Calu3 (cell line): ENCODE results near the gene HEPHL1. TPM values are rescaled to one million over a fixed set of nuclear protein-coding genes. Genes with fewer than 3 reads are reported as not detected.
"Not testable (repeated sequence)": the region's sequence is repeated elsewhere in the genome, so short reads cannot be mapped to it uniquely, and the experiment has no call there.

Experiments used
- BruUV-seq: library from RNA; stranded (reverse); fragments of 400-500 nt; replicated peaks from 2 replicates; lab custom pipeline; 2021; lab: Mats Ljungman, UMichigan
- CTCF ChIA-PET: fragments of 300-600 bp; sonication (Branson Sonifier 250); formaldehyde crosslinking; loops from one replicate; lab custom pipeline; 2022; ENCODE audit warnings: antibody characterized with exemption; lab: Charles Lee
- DNase-seq: peaks from one replicate; pipeline ENCODE4 v3.0.0; 2022
- H3K27ac Mint-ChIP-seq: one replicate; pipeline ENCODE4 v1.8.0; 2022; ENCODE audit warnings: mixed read lengths; ENCODE audit not compliant: unreplicated experiment
- H3K27me3 Mint-ChIP-seq: one replicate; pipeline ENCODE4 v1.8.0; 2022; ENCODE audit warnings: mixed read lengths; ENCODE audit not compliant: unreplicated experiment
- H3K36me3 Mint-ChIP-seq: one replicate; pipeline ENCODE4 v1.8.0; 2022; ENCODE audit warnings: mild to moderate bottlenecking, moderate library complexity, mixed read lengths; ENCODE audit not compliant: insufficient read depth, unreplicated experiment
- H3K4me1 Mint-ChIP-seq: one replicate; pipeline ENCODE4 v1.8.0; 2022; ENCODE audit warnings: mild to moderate bottlenecking, low read depth, mixed read lengths; ENCODE audit not compliant: unreplicated experiment
- H3K4me3 Mint-ChIP-seq: one replicate; pipeline ENCODE4 v1.8.0; 2022; ENCODE audit warnings: mild to moderate bottlenecking, low read depth, moderate library complexity, mixed read lengths; ENCODE audit not compliant: unreplicated experiment
- H3K9me3 Mint-ChIP-seq: one replicate; pipeline ENCODE4 v1.8.0; 2022; ENCODE audit warnings: low read depth, mixed read lengths; ENCODE audit not compliant: unreplicated experiment
- intact Hi-C: fragments of 100-400 bp; cut with micrococcal nuclease; formaldehyde crosslinking; loops from one replicate; pipeline ENCODE4 v1.10.0; 2022; ENCODE audit not compliant: unreplicated experiment
- total RNA-seq: library from RNA; stranded (reverse); gene quantifications from 2 replicates; pipeline ENCODE4 v1.2.3, GENCODE V29; 2022
- TF ChIP-seq, protein P1 (sequence below): fragments of 200-600 bp; IDR thresholded peaks from one replicate; pipeline ENCODE4 v1.8.0; 2022; ENCODE audit warnings: antibody characterized with exemption; ENCODE audit not compliant: unreplicated experiment

Gene HEPHL1
- total RNA-seq, 1 experiment from 2014 or later: not detected

DNA sequence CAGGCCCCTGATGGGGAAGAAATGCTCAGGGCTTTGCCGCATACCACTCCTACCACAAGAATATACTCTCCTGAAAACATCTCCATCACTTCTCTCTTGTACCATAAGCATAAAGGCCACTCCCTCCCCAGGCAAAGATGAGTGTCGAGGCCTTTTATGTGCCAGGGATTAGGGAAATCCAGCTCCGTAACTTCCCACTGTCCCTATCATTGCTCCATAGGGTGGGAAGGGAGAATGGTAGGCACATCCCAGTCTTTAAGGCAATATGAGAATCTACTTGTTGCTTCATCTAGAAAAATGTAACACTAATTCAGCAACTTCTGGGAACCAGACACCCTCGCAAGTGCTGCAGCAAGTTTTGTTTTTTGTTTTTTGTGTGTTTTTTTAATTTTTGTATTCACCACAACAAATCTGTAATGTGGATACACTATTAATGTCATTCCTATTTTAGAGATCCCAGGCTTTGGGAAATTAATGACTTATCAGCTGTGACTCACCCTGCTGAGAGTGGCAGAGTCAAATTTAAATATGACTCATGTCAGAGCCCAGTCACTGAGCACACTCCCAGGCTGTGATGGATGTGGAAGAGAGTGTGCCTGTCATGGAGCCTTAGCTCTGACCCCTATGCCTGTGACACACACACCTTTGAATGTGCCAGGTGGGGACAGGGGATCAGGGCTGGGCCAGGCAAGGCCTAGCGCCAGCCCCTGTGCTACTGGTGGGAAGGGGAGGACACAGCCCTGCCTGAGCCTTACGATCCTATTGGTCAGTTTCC, 130.9 kb downstream of the HEPHL1 start:
- peak overlapping the region; percentile 52 for H3K27ac Mint-ChIP-seq
- TF ChIP-seq, protein P1, sequence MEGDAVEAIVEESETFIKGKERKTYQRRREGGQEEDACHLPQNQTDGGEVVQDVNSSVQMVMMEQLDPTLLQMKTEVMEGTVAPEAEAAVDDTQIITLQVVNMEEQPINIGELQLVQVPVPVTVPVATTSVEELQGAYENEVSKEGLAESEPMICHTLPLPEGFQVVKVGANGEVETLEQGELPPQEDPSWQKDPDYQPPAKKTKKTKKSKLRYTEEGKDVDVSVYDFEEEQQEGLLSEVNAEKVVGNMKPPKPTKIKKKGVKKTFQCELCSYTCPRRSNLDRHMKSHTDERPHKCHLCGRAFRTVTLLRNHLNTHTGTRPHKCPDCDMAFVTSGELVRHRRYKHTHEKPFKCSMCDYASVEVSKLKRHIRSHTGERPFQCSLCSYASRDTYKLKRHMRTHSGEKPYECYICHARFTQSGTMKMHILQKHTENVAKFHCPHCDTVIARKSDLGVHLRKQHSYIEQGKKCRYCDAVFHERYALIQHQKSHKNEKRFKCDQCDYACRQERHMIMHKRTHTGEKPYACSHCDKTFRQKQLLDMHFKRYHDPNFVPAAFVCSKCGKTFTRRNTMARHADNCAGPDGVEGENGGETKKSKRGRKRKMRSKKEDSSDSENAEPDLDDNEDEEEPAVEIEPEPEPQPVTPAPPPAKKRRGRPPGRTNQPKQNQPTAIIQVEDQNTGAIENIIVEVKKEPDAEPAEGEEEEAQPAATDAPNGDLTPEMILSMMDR: no peak

DNA sequence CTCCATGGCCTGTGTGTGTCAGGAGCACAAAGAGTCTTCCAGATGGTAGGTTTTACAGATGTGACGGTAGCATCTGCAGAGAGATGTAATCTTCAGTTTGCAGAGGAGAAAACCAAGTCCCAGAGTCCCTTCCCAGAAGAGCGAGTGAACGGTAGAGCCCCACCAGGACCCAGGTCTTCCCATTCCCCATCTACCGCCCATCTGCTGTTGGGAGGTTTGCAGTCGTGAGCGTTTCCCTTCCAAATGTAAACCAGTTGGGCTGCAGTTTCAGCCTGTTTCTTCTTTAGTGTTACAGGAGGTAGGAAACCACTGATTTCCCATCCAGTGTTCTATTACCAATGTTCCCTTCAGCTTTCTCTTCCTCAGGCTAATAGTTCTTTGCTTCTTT, 131.5 kb downstream of the HEPHL1 start:
- H3K9me3 Mint-ChIP-seq: no peaks in the 10 kb centered on the region
- DNase-seq: no peak
- CTCF ChIA-PET: interaction anchor here (1.1 to 1.3 kb wide), 2 partner anchors 17 to 257 kb away, joined by 3 read pairs; no protein-coding TSS in a partner anchor
- BruUV-seq: no TSS peak
- TF ChIP-seq, protein P1: no peak
- H3K27ac Mint-ChIP-seq: peak overlapping the region; percentile 52
- intact Hi-C loops: no loop called here
- H3K36me3 Mint-ChIP-seq: peaks cover 4% of the 10 kb centered on the region
- H3K27me3 Mint-ChIP-seq: no peaks in the 10 kb centered on the region
- peaks cover 52% of the 10 kb centered on the region for H3K4me1 Mint-ChIP-seq
- H3K4me3 Mint-ChIP-seq: no peak overlapping the region

More for the DNA sequence above, 130.9 kb downstream of the HEPHL1 start:
- intact Hi-C loops: no loop called here
- no TSS peak for BruUV-seq
- Mint-ChIP-seq H3K4me3 (no peak overlapping the region), H3K9me3 (no peaks in the 10 kb centered on the region), H3K4me1 (peaks cover 52% of the 10 kb centered on the region), H3K36me3 (peaks cover 4% of the 10 kb centered on the region), H3K27me3 (no peaks in the 10 kb centered on the region)
- CTCF ChIA-PET: interaction anchor here (0.5 to 1.3 kb wide), 3 partner anchors 16 to 257 kb away, joined by 3 read pairs; no protein-coding TSS in a partner anchor
- peak; percentile 50 for DNase-seq

DNA sequence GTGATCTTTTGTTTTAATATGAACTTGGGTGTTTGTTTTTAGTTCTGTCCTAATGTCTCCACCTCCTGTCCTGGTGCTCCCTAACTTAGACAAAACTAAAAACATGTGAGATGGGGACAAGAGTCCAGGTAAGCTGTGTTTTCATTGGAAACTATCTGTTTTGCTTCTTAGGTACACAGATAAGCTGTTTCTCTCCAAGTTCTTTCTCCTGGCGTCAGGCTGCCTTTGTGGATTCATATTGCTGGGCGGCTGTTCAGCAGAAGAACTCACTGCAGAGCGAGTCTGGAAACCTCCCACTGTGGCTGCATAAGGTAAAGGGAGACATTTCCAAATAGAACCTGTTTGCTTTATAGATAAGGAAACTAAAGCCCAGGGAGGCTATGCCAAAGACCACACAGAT, 132.2 kb downstream of the HEPHL1 start:
- Mint-ChIP-seq H3K4me1 (peaks cover 52% of the 10 kb centered on the region), H3K4me3 (no peak overlapping the region), H3K27me3 (no peaks in the 10 kb centered on the region), H3K9me3 (no peaks in the 10 kb centered on the region), H3K36me3 (peaks cover 4% of the 10 kb centered on the region), H3K27ac (no peak overlapping the region)
- DNase-seq: no peak
- TF ChIP-seq, protein P1: no peak
- CTCF ChIA-PET: no interaction called here
- intact Hi-C loops: no loop called here
- no TSS peak for BruUV-seq

DNA sequence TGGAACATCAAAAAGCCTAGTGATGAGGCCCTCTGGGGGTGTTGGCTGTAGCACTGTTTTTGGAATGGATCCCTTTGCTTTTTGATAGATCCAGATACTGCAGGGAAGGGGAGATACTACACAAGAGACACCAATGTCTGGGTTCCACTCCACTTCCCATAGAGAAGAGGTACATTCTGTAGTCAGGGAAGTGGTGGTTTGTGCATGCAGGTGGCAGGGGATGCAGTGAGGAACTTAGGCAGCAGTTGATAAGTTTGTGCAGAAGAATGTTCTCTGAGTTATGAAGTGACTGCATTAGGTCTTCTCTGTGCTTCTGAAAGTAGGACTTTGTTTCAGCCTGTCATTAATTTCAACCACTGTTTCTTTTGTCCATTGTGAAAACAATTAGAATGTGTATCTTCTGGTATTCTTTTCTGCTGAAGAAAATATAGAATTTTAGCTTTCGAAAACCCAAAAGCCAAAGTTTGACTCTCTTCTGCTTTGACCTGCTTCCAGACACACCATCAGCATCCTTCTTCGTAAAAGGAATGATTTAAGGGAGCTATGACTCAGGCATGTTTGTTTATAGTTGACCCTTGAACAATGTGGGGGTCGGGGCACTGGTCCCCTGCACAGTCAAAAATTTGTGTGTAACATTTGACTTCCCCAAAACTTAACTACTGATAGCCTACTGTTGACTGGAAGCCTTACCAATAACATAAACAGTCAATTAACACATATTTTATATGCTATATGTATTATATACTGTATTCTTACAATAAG, 133.1 kb downstream of the HEPHL1 start:
- intact Hi-C loops: no loop called here
- H3K4me1 Mint-ChIP-seq: peaks cover 42% of the 10 kb centered on the region

DNA sequence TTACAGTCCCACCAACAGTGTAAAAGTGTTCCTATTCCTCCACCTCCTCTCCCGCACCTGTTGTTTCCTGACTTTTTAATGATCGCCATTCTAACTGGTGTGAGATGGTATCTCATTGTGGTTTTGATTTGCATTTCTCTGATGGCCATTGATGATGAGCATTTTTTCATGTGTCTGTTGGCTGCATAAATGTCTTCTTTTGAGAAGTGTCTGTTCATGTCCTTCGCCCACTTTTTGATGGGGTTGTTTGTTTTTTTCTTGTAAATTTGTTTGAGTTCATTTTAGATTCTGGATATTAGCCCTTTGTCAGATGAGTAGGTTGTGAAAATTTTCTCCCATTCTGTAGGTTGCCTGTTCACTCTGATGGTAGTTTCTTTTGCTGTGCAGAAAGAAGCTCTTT, 136.2 kb downstream of the HEPHL1 start:
- H3K36me3 Mint-ChIP-seq, CTCF ChIA-PET, H3K27me3 Mint-ChIP-seq, H3K9me3 Mint-ChIP-seq, BruUV-seq, intact Hi-C loops, H3K27ac Mint-ChIP-seq, H3K4me3 Mint-ChIP-seq, DNase-seq: not testable (repeated sequence)
- H3K4me1 Mint-ChIP-seq: peaks cover 12% of the 10 kb centered on the region

More for the DNA sequence above, 133.1 kb downstream of the HEPHL1 start:
- CTCF ChIA-PET: no interaction called here
- no TSS peak for BruUV-seq
- DNase-seq: no peak
- Mint-ChIP-seq H3K27ac (no peak overlapping the region), H3K4me3 (no peak overlapping the region), H3K36me3 (peaks cover 4% of the 10 kb centered on the region), H3K9me3 (no peaks in the 10 kb centered on the region), H3K27me3 (no peaks in the 10 kb centered on the region)
- TF ChIP-seq, protein P1: no peak
